CD1c-positive myeloid dendritic cell (primary cell): ENCODE results near the gene ELSPBP1.
"Not testable (repeated sequence)": the region's sequence is repeated elsewhere in the genome, so short reads cannot be mapped to it uniquely, and the experiment has no call there.

Experiments
- DNase-seq: peaks from one replicate; pipeline ENCODE4 v3.0.0-alpha.2; 2016; ENCODE audit errors: extremely low spot score

ELSPBP1 gene

GRCh38 chr19:47994209-47994802, at the start of gene ELSPBP1:
Gene ELSPBP1 (plus strand): TSS chr19:47994632. CDS start chr19:48008668, 14,036 bp downstream.
- no peak for DNase-seq

DNA sequence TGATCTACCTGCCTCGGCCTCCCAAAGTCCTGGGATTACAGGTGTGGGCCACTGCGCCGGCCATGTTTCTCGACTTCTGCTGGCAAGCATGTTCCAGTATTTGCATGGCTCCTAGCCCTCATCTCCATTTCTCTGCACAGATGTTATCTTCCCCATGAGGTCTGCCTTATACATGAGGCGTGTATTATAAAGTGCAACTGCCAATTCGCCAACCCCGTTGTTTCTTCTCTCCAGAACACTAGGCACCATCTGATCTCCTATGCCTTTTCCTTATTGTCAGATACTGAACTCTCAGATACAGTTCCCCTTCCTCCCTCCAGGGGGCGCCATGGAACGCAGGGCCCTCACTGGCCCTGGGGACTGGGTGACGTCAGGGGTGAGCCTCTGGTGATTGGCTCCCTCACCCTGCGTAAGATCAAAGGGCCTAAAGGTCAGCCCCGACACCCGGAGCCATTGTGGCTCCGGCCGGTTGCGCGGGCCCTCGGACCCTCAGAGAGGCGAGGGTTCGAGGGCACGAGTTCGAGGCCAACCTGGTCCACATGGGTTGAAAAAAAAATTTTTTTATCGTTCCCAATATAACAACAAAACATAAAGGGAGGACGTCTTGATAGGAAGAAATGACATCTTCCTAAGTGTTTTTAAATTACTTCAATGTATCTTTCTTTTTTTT, 44.4 kb upstream of the ELSPBP1 start:
- DNase-seq = not testable (repeated sequence)

DNA sequence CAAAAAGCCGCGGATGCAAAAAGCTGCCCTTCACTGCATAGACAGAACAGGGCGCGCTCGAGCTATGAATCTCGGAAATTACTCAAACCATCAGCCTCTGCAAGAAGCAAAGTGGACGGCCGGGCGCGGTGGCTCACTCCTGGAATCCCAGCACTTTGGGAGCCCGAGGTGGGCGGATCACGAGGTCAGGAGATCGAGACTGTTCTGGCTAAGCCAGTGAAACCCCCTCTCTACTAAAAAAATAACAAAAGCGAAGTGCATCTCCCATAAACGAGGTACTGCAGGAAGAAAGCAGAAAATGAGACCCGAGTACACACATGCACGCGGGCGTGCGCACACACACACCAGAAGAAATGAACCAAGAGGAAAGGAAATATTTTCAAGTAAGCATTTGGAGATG, 42.3 kb upstream of the ELSPBP1 start:
- DNase-seq = not testable (repeated sequence)

DNA sequence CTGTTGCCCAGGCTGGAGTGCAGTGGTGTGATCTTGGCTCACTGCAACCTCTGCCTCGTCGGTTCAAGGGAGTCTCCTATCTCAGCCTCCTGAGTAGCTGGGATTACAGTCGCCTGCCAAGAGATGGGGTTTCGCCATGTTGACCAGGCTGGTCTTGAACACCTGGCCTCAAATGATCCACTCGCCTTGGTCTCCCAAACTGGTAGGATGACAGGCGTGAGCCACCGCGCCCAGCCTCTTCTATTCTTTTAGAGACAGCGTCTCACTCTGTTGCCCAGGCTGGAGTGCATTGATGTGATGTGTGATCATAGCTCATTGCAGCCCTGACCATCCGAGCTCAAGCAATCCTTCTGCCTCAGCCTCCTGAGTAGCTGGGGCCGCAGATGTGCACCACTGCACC, 38.5 kb upstream of the ELSPBP1 start:
- not testable (repeated sequence) for DNase-seq

GRCh38 chr19:47973529-47973928, 20.9 kb upstream of the ELSPBP1 start:
- DNase-seq = no peak

- no peak for DNase-seq
These were observed 3.1 kb upstream of the ELSPBP1 start for GRCh38 chr19:47991191-47991808.

DNA sequence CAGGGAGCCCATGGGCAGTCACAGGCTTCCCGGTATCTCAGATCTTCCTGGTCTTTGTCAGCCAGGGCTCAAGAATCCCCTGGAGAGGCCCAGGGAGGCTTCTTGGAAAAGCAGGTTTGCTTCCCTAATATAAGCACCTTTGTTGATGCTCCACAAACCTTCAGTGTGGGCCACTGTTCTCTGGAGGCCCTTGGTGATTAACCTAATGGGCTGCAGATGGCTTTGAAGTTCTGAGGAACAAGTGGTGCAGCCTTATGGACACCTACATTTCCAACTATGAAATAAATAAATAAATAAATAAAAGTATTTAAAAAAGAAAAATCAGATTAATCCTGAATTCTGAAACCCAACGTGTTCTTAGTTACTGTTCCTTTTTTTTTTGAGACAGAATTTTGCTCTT, 2.4 kb upstream of the ELSPBP1 start, which contains the start of gene BSPH1:
Gene BSPH1 (minus strand): TSS at position 101 of the 400 bp plus-strand sequence. CDS start 89 bp downstream, at position 12.
- DNase-seq = no peak

GRCh38 chr19:47996230-47996727, 1.8 kb downstream of the ELSPBP1 start:
- DNase-seq = no peak

GRCh38 chr19:47998800-47999199, 4.4 kb downstream of the ELSPBP1 start:
- no peak for DNase-seq

GRCh38 chr19:48000846-48001245, 6.4 kb downstream of the ELSPBP1 start:
- DNase-seq = no peak

- DNase-seq = no peak
These were observed 9.8 kb downstream of the ELSPBP1 start for GRCh38 chr19:48004236-48004635.

- DNase-seq = no peak
These were observed 12.3 kb downstream of the ELSPBP1 start for GRCh38 chr19:48006762-48007161.

- no peak for DNase-seq
These were observed 16.7 kb downstream of the ELSPBP1 start for GRCh38 chr19:48010932-48011758.

- peak; percentile 20 for DNase-seq
These were observed 26.3 kb downstream of the ELSPBP1 start for GRCh38 chr19:48020686-48021085.

- no peak for DNase-seq
These were observed 28.6 kb downstream of the ELSPBP1 start for GRCh38 chr19:48023011-48023410.

DNA sequence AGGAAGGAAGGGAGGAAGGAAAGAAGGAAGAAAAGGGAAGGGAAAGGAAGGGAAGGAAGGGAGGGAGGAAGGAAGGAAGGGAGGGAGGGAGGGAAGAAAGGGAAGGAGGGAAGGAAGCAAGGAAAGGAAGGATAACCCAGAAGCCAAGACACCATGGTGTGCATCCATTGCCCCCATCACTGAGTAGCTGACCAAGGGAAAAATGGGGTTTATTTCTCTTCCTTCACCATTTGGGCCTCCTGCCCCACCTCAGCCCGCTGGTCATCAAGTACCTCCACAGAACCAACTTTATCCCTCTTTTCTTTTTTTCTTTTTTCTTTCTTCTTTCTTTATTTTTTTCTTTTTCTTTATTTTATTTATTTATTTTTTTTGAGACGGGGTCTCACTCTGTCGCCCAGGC, 29.1 kb downstream of the ELSPBP1 start:
- no peak for DNase-seq

DNA sequence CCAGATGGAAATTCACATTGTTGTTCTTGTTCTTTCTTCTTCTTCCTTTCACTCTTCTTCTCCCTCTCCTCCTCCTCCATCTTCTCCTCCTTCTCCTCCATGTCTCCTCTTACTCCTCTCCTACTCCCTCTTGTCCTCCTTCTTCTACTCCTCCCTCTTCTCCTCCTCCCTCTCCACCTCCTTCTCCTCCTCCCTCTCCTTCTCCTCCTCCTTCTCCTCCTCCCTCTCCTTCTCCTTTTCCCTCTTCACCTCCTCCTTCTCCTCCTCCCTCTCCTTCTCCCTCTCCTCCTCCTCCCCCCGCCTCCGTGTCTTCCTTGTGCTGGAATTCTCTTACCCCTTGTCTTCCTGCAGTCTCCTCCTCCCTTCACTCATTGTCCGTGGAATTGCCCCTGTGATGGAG, 31.0 kb downstream of the ELSPBP1 start:
- no peak for DNase-seq

- no peak for DNase-seq
These were observed 35.0 kb downstream of the ELSPBP1 start for GRCh38 chr19:48029431-48029830.

DNA sequence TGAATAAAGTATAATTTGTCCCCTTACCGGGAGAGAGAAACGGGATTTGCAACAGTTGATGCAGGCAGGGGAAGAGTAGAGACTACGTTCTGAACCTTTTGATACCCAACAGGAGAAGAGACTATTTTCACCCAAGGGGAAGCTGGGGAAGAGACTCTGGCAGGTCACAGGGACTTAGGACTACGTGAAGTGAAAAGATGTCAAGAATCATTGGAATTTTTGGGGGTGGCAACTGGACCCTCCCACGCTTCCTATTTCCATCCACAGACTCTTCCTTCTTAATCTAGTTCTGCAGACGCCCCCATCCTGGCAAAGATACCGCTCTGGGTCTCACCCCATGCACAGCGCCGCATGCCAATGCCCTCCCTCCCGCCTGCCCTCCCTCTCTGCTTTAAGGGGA, 35.6 kb downstream of the ELSPBP1 start:
- DNase-seq = no peak

- DNase-seq = no peak
These were observed 39.2 kb downstream of the ELSPBP1 start for GRCh38 chr19:48033604-48034003.

DNA sequence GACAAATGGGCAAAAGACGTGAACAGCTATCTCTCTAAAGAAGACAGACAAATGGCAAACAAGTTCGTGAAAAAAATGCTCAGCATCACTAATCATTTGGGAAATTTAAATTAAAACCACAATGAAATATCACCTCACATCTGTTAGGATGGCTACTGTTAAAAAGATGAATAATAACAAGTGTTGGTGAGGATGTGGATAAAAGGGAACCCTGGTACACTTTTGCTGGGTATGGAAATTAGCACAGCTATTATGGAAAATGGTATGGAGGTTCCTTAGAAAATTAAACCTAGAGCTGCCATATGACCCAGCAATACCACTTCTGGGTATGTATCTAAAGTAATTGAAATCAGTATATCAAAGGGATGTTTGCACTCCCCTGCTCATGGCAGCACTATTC, 42.3 kb downstream of the ELSPBP1 start:
- no peak for DNase-seq
